22Rv1 (cell line): ENCODE measurements around the gene RFK.

Experiments
- ZFX ChIP-seq: fragments of 450-650 bp; IDR thresholded peaks from 2 replicates; pipeline ENCODE4 v1.6.1; 2017; ENCODE audit warnings: antibody characterized with exemption, borderline replicate concordance
- TF ChIP-seq, protein P1 (sequence below): fragments of 450-650 bp; IDR thresholded peaks from 2 replicates; pipeline ENCODE4 v1.5.1; 2017; ENCODE audit warnings: mild to moderate bottlenecking

DNA sequence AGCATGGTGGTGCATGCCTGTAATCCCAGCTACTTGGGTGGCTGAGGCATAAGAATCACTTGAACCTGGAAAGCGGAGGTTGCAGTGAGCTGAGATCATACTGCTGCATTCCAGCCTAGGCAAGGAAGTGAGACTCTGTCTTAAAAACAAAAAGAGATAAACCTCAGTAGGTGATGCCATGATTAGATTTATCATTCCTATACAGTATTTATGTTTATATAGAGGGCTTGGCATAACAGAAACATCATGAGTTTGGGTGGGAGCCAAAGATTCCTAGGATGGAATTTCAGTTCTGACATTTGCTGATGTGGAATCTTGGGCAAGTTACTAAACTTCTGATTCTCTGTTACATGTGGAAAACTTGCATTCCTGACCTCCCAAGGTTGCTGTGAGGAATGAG, 22.3 kb downstream of the RFK start:
- TF ChIP-seq, protein P1, sequence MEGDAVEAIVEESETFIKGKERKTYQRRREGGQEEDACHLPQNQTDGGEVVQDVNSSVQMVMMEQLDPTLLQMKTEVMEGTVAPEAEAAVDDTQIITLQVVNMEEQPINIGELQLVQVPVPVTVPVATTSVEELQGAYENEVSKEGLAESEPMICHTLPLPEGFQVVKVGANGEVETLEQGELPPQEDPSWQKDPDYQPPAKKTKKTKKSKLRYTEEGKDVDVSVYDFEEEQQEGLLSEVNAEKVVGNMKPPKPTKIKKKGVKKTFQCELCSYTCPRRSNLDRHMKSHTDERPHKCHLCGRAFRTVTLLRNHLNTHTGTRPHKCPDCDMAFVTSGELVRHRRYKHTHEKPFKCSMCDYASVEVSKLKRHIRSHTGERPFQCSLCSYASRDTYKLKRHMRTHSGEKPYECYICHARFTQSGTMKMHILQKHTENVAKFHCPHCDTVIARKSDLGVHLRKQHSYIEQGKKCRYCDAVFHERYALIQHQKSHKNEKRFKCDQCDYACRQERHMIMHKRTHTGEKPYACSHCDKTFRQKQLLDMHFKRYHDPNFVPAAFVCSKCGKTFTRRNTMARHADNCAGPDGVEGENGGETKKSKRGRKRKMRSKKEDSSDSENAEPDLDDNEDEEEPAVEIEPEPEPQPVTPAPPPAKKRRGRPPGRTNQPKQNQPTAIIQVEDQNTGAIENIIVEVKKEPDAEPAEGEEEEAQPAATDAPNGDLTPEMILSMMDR, result no peak
- TF ChIP-seq ZFX, result no peak
